Left renal pelvis (tissue), 4 donors: ENCODE data around the gene PARL. TPM values are rescaled to one million over a fixed set of nuclear protein-coding genes. Genes with fewer than 3 reads are reported as not detected.

ENCODE experiments used
- DNase-seq, 4 donors: peaks; one replicate each; pipeline ENCODE4 v3.0.0-alpha.2; 2013; ENCODE audit warnings: low read depth in 4 of 4, low spot score in 3 of 4
- polyA plus RNA-seq, 4 donors: library from polyadenylated mRNA; unstranded; fragments of 120-200 nt; gene quantifications; one replicate each; pipeline ENCODE4 v1.2.1, GENCODE V29; 2013; ENCODE audit not compliant: insufficient read length in 4 of 4

The PARL gene
- polyA plus RNA-seq, 4 donors: 47.7 to 56.9 (median 54.9) TPM

DNA sequence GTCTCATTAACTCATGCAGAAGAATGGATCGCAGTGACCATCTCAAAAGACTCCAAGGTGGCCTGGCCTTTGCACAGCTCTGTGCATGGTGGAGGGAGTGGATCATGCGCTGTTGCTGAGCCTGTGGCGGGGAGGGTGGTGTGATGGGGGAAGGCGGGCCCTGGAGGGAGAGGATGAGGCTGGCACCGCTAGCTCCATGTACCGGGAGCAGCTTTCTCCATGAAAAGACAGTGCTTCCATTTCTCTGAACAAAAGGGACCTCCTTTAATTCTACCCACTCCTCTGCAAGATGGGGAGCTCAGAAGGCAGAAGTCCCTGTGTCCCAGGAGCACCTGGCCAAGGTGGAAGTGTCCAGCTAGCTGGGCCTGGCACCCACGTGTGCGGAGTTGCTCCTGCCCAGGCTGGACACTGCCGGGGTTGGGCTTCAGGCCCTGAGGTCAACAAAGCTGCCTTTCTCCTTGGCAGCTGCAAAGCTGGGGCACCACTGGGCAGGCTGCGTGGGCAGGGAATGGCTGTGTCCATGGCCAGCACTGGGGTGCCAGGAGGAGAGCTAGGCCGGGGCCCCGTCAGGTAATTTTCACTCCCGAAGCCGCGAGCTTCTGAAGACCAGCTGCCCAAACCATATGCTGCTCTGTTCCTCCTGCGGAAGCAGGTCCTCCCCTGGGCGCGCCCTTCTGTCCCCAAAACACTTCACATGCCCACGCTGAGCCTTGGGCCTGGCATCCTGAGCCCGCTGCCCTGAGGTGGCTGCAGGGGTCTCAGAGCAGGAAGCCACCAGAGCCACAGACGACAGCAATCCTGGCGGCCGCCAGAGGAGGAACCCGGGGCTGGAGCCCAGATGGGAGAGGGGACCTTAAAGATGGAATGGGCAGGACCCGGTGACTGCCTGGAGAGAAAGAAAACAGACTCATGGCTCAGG lies 65.7 kb downstream of the PARL start:
- no peak for DNase-seq

DNA sequence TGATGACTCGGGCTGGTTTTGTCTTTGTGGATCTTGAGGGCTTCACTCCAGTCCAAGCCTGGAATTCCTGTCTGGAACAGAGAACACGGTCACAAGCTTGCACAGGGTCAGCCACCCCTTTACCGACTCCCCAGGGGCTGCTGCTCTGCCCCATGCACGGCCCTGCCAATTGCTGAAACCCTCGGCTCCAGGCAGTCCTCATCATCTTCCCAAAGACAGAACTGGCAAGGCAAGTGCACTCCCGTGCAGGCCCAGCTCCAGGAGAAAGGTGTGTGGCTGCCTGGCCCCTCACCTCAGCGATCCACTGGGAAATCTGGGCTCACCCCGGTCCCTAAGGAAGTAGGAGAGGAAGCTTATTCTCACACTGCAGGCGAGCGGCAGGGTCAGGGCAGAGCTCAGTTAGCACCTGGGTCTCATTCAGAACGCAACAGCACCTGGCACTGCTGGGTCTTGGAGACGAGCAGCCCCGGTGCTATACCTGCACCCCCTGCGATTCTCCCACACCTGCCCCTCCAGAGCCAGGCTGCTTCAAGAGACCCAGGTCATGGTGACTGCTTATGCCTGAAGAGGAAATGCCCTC lies 66.5 kb downstream of the PARL start:
- no peak for DNase-seq

DNA sequence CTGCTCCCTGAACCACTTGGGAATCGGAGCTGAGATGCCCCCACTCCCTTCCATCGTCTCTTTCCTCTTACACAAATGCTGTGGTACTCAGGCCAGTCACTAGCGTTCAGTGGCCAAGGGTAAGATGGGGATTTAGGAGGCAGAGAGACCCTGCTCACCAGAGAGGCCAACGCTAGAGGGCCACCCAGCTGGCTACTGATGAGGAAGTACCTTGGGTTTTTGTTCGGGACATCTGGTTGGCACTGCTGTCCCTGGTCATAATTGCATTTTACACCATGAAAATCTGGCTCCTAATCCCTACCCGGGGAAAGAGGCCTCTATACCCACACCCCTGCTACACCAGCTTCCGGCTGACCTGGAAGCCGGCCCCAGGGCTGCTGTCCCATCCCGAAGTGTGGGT lies 67.0 kb downstream of the PARL start:
- DNase-seq: no peak

DNA sequence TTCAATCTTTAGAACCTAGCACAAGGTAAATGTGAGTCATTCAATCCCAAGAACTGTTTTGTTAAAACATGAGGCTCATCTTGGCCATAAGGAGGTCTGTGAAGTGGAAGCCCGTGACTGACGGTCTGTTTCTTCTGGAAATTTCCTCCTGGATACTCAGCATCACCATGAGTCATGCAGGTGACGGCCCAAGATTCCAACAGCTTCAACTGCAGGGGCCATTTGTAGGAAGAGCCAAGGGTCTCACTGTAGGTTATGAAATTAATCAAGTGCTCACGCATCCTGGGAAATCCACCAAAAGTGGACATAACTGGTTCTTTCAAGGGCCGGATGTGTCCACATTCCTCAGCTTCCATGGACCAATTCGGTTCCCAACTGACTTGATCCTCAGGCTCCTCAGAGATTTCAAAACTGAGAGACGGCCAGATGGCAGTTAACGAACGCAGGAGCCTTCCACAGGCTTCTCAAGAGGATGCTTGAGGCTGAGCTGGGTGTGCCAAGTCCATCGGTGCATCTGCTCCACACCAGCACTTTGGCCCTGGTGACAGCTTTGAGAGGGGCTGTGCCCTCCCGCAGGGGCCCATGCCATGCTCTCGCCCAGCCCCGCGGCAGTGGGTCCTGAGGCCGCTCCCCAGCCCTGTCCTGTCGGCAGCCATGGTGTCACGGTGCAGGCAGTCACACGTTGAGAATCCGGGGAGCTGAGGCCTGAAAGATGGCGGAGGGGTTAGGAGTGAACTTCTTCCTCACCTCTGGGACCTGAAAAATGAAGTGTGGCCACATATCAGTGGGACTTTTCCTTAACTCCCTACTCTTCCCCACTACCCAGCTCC lies 67.8 kb downstream of the PARL start:
- no peak for DNase-seq

GRCh38 chr3:183815951-183816475 lies 68.7 kb downstream of the PARL start:
- no peak for DNase-seq

GRCh38 chr3:183815563-183815940 lies 69.1 kb downstream of the PARL start:
- no peak for DNase-seq

DNA sequence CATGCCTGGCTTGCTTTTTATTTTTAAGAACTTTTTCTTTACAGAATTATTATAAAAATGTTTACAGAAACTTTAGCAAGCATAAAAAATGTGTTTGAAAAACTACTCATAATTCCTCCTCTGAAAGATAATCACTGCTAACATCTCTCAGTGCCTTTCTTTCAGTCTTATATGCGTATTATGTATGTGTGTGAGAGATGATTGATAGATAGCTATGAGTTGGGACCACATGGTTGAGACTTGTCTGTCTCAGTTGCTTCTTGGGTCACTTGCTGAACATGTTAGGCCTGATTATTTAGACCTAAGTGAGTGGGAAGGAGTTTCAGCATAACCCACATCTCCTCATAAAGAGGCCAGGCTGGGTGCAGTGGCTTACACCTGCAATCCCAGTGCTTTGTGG lies 70.4 kb downstream of the PARL start:
- DNase-seq: no peak

DNA sequence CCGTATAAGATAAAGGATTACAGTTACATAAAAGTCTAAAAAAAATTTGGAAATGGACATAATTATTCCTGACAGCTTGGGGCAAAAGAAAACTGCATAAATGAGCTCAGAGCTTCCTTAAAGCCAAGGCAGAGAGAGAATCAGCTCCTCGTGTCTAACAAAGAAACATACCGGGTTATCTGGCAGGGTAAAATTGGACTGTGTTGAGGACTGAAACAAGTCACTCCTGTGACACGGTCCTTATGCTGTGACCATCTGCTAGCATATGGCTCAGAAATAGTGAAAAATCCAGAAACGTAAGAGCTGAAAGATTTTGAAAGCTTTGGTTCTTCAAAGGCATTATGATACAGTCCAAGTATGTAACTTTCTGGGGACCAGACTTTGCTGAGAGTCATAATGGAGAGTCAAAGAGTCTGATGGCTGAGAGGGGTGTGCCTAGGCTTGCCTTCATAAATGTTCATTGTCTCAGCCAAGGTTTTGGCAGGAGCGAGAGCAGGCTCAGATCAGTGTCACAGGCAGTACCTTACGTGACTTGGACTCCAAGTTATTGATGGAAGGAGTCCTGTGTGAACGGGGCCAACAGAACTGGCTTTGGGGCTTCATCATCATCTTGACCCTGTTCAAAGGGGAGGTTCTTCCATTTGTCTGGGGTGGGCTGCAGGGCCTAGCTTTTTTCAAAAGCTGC lies 71.8 kb downstream of the PARL start:
- DNase-seq: no peak

DNA sequence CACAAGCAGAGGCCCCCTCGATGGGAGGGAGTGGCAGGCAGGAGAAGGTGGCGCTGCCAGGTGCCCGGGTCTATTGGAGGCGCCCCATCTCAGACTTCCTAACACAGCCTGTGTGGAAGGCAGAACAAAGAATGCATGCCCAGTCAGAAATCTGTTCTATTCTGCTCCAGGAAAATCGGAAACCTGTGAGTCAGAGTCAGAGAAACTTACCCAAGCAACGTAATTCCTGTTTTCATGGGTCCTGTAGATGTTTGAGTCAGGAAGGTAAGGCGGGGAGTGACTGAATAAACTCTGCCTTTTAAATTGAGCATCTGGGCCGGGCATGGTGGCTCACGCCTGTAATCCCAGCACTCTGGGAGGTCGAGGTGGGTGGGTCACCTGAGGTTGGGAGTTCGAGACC lies 73.0 kb downstream of the PARL start:
- DNase-seq: no peak

DNA sequence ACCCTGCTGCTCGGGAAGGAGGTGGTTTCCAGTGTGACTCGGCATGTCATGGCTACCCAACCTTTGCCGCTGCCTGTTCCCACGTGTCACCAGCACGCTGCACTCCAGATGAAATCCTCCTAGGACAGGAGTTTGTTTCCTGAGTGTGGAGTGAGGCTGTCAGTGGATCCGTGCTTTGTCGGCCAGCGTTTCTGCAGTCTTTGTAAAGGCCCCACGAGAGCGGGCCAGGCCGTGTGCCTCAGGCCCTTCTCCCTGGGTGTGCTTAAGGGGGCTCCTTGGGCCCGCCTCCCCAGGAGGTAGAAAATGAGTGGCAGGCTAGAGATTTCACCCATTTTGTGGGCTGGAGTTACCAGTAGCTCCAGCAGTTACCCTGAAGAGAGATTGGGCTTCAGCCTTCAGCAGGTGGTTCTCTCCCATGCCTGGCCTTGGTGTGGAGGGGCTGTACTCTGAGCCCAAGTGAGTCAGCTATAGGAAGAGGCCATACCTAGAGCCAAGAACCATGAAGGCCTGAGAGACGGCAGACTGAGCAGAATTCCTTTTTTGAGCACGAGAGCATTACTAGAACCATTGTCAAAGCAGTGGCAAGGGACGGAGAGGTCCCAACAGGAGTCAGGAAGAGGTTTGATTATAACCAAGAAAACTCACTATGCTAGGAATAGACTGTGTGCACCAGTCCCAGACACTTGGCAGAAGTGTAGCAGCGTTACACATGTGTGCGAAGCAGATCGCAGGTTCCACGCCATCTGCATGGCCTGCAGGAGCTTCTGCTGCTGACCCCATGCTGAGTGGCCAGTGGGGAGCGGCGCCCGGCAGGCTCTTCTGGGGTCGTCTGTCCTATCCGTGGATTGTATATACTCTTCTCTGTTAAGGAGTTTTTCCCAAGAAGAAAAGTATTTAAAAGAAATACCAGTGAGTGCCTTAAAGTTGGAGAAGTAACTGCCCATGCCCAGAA lies 73.8 kb downstream of the PARL start:
- DNase-seq: no peak

DNA sequence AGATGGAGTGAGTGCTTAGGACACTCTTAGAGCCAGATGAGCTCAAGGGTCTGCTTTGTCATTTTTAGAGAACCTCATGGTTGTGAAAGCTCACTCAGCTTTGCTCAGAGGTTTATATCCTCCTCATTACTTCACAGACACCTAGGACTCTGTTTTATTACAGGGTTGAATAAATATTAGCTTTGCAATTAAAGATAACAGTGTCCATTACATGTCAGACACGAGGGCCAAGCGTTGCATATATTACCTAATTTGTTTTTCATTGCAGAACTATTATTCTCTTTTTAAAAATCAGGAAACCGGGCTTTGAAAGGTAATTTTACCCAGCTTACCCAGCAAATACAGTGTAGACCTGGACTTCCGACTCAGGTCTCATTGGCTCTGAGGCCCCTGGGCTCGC lies 75.4 kb downstream of the PARL start:
- no peak for DNase-seq

DNA sequence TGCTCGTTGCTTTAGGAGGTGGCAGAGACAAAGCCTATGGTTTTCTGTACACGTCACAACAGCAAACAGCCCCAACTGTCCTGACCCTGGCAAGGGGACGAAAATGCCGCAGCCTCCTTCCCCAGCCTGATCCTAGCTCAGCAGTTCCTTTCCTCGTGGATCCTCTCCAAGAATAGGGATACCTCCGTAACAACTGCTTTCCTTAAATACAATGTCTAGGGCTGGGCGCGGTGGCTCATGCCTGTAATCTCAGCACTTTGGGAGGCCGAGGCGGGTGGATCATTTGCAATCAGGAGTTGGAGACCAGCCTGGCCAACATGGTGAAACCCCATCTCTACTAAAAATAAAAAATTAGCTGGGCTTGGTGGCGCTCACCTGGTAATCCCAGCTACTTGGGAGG lies 76.3 kb downstream of the PARL start:
- DNase-seq: no peak

- no peak for DNase-seq
Measured at GRCh38 chr3:183807881-183808280, 76.8 kb downstream of the PARL start.

- DNase-seq: no peak
Measured at GRCh38 chr3:183807209-183807728, 77.4 kb downstream of the PARL start.

- no peak for DNase-seq
Measured at GRCh38 chr3:183802989-183803388, 81.7 kb downstream of the PARL start.

DNA sequence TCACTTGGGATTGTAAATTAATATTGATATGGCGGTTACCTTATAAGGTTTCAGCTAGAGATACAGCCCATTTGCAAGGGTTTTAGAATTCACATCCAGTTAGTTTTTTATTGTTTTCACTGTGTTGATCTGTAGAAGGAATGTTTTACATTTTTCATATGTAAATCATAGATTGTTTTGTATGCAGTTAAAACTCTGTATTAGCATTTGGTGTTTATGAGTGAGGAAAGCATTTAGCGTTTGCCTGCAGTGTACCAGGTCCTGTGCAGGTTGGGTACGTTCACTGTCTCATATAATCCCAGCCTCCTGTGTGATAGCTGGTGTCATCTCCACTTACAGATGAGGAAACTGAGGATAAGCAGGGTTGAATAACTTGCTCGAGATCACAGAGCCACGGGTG lies 83.1 kb downstream of the PARL start:
- DNase-seq: no peak

DNA sequence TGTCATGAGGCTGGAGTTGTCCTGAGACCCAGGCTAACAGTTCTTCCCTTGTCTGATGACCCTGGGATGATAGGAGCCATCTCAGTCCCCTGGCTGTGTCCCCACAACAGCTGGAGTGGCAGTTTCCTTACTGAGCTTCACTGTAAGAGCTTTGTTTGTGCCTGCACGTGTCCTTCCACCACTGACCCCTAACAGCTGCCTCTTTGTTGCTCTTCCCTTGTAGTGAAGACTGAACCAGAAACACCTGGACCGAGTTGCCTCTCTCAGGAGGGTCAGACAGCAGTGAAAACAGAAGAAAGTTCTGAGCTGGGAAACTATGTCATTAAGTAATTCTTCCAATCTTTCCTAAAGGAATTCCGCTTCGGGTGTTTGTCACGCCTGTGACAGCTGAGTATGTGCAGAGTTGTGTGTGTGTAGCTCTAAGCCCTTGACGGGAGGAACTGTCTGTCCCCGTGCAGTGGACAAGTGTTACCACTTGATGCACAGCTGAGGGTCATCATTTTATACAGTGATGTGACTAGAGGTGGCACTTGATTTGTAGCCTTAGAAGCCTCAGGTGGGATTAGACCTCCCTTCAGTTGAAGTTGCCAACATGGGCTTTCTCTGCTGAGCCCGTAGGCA lies 84.3 kb downstream of the PARL start:
- no peak for DNase-seq

GRCh38 chr3:183799461-183799860 lies 85.2 kb downstream of the PARL start:
- no peak for DNase-seq

GRCh38 chr3:183797996-183798395 lies 86.7 kb downstream of the PARL start:
- DNase-seq: no peak
